Breast epithelium (tissue), 3 donors: ENCODE measurements around the gene RNASE13.

Source experiments
- POLR2A ChIP-seq: fragments of 450-650 bp; IDR thresholded peaks from one replicate; pipeline ENCODE4 v1.6.1; 2016; ENCODE audit warnings: antibody characterized with exemption, mild to moderate bottlenecking, moderate library complexity
- TF ChIP-seq, protein P1 (sequence below), 3 donors: fragments of 450-650 bp; IDR thresholded peaks; one replicate each; pipeline ENCODE4 v1.5.1; 2016 to 2017; ENCODE audit warnings: antibody characterized with exemption in 3 of 3, mild to moderate bottlenecking in 3 of 3, moderate library complexity in 3 of 3

DNA sequence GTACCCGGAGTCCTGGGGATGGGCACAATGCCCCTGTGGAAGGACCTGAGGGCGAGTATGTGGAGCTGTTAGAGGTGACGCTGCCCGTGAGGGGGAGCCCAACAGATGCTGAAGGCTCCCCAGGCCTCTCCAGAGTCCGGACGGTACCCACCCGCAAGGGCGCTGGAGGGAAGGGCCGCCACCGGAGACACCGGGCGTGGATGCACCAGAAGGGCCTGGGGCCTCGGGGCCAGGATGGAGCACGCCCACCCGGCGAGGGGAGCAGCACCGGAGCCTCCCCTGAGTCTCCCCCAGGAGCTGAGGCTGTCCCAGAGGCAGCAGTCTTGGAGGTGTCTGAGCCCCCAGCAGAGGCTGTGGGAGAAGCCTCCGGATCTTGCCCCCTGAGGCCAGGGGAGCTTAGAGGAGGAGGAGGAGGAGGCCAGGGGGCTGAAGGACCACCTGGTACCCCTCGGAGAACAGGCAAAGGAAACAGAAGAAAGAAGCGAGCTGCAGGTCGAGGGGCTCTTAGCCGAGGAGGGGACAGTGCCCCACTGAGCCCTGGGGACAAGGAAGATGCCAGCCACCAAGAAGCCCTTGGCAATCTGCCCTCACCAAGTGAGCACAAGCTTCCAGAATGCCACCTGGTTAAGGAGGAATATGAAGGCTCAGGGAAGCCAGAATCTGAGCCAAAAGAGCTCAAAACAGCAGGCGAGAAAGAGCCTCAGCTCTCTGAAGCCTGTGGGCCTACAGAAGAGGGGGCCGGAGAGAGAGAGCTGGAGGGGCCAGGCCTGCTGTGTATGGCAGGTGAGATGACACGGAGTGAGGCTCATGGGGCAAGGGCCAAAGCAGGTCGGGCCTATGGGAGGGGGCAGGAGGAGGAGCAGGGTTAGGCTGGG is 40.0 kb upstream of the RNASE13 start:
- TF ChIP-seq, protein P1, sequence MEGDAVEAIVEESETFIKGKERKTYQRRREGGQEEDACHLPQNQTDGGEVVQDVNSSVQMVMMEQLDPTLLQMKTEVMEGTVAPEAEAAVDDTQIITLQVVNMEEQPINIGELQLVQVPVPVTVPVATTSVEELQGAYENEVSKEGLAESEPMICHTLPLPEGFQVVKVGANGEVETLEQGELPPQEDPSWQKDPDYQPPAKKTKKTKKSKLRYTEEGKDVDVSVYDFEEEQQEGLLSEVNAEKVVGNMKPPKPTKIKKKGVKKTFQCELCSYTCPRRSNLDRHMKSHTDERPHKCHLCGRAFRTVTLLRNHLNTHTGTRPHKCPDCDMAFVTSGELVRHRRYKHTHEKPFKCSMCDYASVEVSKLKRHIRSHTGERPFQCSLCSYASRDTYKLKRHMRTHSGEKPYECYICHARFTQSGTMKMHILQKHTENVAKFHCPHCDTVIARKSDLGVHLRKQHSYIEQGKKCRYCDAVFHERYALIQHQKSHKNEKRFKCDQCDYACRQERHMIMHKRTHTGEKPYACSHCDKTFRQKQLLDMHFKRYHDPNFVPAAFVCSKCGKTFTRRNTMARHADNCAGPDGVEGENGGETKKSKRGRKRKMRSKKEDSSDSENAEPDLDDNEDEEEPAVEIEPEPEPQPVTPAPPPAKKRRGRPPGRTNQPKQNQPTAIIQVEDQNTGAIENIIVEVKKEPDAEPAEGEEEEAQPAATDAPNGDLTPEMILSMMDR (IDR thresholded peaks at IDR 0.05) = no peak
- TF ChIP-seq POLR2A = no peak
